ENCODE results near the gene UST. TPM values are rescaled to one million over a fixed set of nuclear protein-coding genes. Genes with fewer than 3 reads are reported as not detected.

Gene UST
- total and polyA plus RNA-seq, 2 of the 8 experiments (the other 6 are each of a cell fraction or from before 2014, with no cell fraction given) = 13.5 to 34.5 TPM

- Histone ChIP-seq H2BK120ac (replicated peaks; ENCODE audit: low read depth, low read length) (no peak overlapping the region), H3K79me2 (ENCODE audit: control insufficient read depth in 1 of 2, insufficient read depth in 2 of 2, low read length in 2 of 2) (no peaks in the 10 kb centered on the region), H2BK15ac (ENCODE audit: low read length) (no peak overlapping the region), H3K4ac (replicated peaks; ENCODE audit: insufficient read length, low read depth, low read length) (no peak overlapping the region), H4K91ac (replicated peaks; ENCODE audit: insufficient read length, low read length) (no peak overlapping the region), H4K20me1 (replicated peaks in 1 of 2; ENCODE audit: control insufficient read depth in 1 of 2, insufficient read depth in 2 of 2, low read length in 2 of 2) (no peaks in the 10 kb centered on the region), H4K8ac (ENCODE audit: extremely low read depth, insufficient read depth, low read length) (no peak overlapping the region), H3K23ac (ENCODE audit: insufficient read length) (no peak overlapping the region), H3K4me1 (replicated peaks in 1 of 4; ENCODE audit: control insufficient read depth in 3 of 4, insufficient read depth in 4 of 4, low read length in 3 of 4) (no peaks in the 10 kb centered on the region), H2BK20ac (ENCODE audit: low read length) (no peak overlapping the region), H3K18ac (ENCODE audit: extremely low read depth, low read length) (no peak overlapping the region), H3K9me3 (ENCODE audit: insufficient read depth in 2 of 2, low read depth in 1 of 2, low read length in 1 of 2) (0 out of 4 replicates have a peak, but pooled peaks cover 0 to 5% of the 10 kb centered on the region in 2 experiments), H3K56ac (replicated peaks; ENCODE audit: insufficient read length, low read depth, low read length) (no peak overlapping the region), H3K27me3 (replicated peaks in 1 of 4; ENCODE audit: control insufficient read depth in 3 of 4, extremely low read depth in 1 of 4, insufficient read depth in 3 of 4, low read length in 3 of 4) (no peaks in the 10 kb centered on the region), H2BK12ac (ENCODE audit: low read depth, low read length) (no peak overlapping the region), H3K14ac (ENCODE audit: insufficient read length) (no peak overlapping the region), H4K5ac (ENCODE audit: insufficient read length, low read depth, low read length) (no peak overlapping the region), H2AFZ (ENCODE audit: low read length) (no peak overlapping the region), H3K4me2 (ENCODE audit: insufficient read depth in 1 of 2, low read depth in 2 of 2, low read length in 2 of 2) (no peak overlapping the region), H3K27ac (ENCODE audit: low read depth, low read length) (no peak overlapping the region), H3K23me2 (ENCODE audit: low read depth, low read length) (no peaks in the 10 kb centered on the region), H2AK5ac (ENCODE audit: low read depth, low read length) (no peak overlapping the region), H3K4me3 (ENCODE audit: extremely low read depth in 1 of 4, insufficient read depth in 2 of 4, low read depth in 3 of 4, low read length in 4 of 4) (no peak overlapping the region), H3K79me1 (ENCODE audit: low read depth, low read length) (no peaks in the 10 kb centered on the region), H3K9ac (replicated peaks in 1 of 4; ENCODE audit: extremely low read depth in 1 of 4, low read depth in 3 of 4, low read length in 3 of 4) (no peak overlapping the region), H2BK5ac (ENCODE audit: low read depth, low read length) (no peak overlapping the region), H3K36me3 (ENCODE audit: control insufficient read depth in 2 of 4, insufficient read depth in 4 of 4, low read length in 3 of 4) (no peaks in the 10 kb centered on the region)
- ChIA-PET CTCF (ENCODE audit: partially characterized antibody) (interaction anchor here (0.6 to 1.5 kb wide), 4 partner anchors 14 to 318 kb away, joined by 3 to 7 read pairs (median 3); no protein-coding TSS in a partner anchor), POLR2A (ENCODE audit: partially characterized antibody) (no interaction called here)
- DNase-seq (ENCODE audit: low read depth in 1 of 2, low spot score in 2 of 2) (no peak), FAIRE-seq (no peak)
- WGBS, 2 experiments (ENCODE audit: extremely low coverage in 1 of 2, insufficient coverage in 1 of 2, insufficient read length in 1 of 2, insufficient replicate concordance in 2 of 2, low coverage in 1 of 2, low lambda C conversion rate in 2 of 2, missing lambda C conversion rate in 1 of 2) = 88% methylated on average over 4 of the region's 4 CpGs; no CpG with 5 or more reads in 1 of the 2 experiments
- no peak for TF ChIP-seq GABPA (IDR thresholded peaks at IDR 0.05; ENCODE audit: borderline replicate concordance, insufficient read depth, low read length)
- no peak for TF ChIP-seq RAD21 (IDR thresholded peaks at IDR 0.05 in 1 of 2, conservative IDR thresholded peaks at IDR 0.05 in 1 of 2; ENCODE audit: low read depth in 2 of 2, low read length in 2 of 2)
- no peak for TF ChIP-seq SP2 (IDR thresholded peaks at IDR 0.05; ENCODE audit: low read length)
These were observed 367.3 kb downstream of the UST start for GRCh38 chr6:149114167-149114566.

All from H1 (cell line).